Stimulated activated naive CD8-positive, alpha-beta T cell treated with anti-CD3 and anti-CD28 coated beads, Interleukin-15, Interleukin-2, amounts not matched to agents 100 U/mL and 50 U/mL, for 24 hours (primary cell): ENCODE results near the gene OR56A5.

Experiments
- ATAC-seq: fragments of 150-1000 bp; cut with Tn5 transposase; one replicate; pipeline ENCODE4 v1.10.0; 2021
- DNase-seq: peaks from one replicate; pipeline ENCODE4 v3.0.0; 2021

Gene OR56A5

GRCh38 chr11:5932671-5933070 is 35.6 kb downstream of the OR56A5 start:
- ATAC-seq, result no peak
- no peak for DNase-seq

- ATAC-seq (no peak), DNase-seq (no peak)
Observed at GRCh38 chr11:5931061-5931460, 37.2 kb downstream of the OR56A5 start.

- DNase-seq, result no peak
- no peak for ATAC-seq
Observed at GRCh38 chr11:5930614-5931013, 37.7 kb downstream of the OR56A5 start.

GRCh38 chr11:5929571-5930368 is 38.5 kb downstream of the OR56A5 start:
- no peak for DNase-seq
- no peak for ATAC-seq

- DNase-seq (no peak), ATAC-seq (no peak)
Observed at GRCh38 chr11:5928811-5929210, 39.5 kb downstream of the OR56A5 start.

GRCh38 chr11:5928271-5928670 is 40.0 kb downstream of the OR56A5 start:
- ATAC-seq (no peak), DNase-seq (no peak)

GRCh38 chr11:5923794-5924193 is 44.5 kb downstream of the OR56A5 start:
- ATAC-seq, result no peak

GRCh38 chr11:5923427-5923776 is 44.9 kb downstream of the OR56A5 start:
- ATAC-seq (peak; percentile 53), DNase-seq (no peak)

More at GRCh38 chr11:5923794-5924193, 44.5 kb downstream of the OR56A5 start:
- DNase-seq, result no peak

GRCh38 chr11:5922749-5923426 is 45.4 kb downstream of the OR56A5 start:
- ATAC-seq (peak; percentile 79), DNase-seq (peak; percentile 10)
